Stimulated activated CD4-positive, alpha-beta T cell treated with anti-CD3 and anti-CD28 coated beads, Interleukin-12 subunit alpha, Interleukin-12 subunit beta, amount 100 ng/mL, for 24 hours (primary cell): ENCODE results near the gene B4GALNT1.
"Not testable (repeated sequence)": the region's sequence is repeated elsewhere in the genome, so short reads cannot be mapped to it uniquely, and the experiment has no call there.

Experiments used
- DNase-seq, 2 experiments: peaks; one replicate each; pipeline ENCODE4 v3.0.0-alpha.2; 2020; ENCODE audit warnings: low read depth in 2 of 2

The B4GALNT1 gene

DNA sequence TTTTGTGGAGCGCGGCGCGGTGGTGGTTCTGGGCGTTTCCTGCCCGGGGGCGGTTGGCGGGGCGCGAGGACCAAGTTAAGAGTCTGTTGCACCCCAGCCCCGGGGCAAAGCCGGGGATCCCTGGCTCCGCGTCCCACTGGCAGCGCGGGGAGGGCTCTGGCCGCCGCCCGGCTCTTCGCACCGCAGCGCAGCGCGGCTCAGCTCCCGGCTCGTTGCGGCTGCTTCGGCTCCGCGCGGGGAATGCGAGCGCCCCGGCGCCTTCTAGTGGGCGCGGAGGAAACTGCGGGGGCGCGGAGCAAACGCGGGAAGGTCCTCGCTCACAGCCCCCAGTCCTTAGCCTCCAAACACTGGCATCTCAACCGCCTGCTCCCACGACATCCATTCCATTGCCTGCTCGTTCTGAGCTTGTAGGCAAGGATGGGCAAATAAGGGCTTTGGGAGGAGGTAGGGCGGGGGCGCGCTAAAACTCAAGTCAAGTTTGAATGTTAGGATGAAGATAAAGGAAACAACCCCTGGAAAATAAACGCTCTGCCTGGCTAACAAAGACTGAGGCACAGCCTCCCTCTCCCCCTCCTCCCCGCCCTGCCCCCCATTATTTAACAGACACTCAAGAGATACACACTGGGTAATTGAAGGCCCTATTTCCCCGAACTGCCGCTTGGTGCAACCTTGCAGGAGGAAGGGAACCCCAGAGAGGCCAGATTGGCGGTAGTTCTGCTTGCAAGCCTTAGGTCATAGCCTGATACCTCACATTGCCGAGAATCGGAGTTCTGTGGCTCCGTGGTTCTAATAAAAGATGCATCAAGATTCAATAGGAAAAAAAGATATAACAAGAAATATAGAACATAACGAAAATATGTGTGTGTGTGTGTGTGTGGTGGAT lies at the start of gene B4GALNT1:
B4GALNT1 (minus strand) TSS at position 244 of the 883 bp plus-strand sequence. CDS start 1,069 bp downstream, outside the sequence.
- peak in 1 of 2 experiments; percentile 62 for DNase-seq

DNA sequence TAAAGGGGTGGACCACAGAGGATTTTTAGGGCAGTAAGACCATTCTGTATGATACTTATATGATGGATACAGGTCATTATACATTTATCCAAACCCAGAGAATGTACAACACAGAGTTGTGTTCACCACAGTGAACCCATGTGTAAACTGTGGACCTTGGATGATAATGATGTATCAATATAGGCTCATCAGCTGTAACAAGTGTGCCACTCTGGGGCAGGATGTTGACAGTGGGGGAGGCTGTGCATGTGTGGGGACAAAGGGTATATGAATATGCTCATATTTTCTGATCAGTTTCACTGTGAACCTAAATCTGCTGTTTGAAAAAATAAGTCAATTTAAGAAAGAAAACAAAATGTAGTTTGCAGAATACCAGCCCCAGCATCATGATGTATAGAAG lies 46.7 kb upstream of the B4GALNT1 start:
- no peak for DNase-seq

DNA sequence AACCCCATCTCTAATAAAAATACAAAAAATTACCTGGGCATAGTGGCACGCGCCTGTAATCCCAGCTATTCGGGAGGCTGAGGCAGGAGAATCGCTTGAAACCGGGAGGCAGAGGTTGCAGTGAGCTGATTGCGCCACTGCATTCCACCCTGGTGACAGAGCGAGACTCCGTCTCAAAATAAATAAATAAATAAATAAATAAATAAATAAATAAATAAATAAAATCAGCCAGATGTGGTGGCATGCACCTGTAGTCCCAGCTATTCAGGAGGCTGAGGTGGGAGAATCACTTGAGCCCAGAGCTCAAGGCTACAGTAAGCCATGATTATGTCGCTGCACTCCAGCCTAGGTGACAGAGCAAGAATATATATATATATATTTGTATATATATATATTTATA lies 44.9 kb upstream of the B4GALNT1 start:
- not testable (repeated sequence) for DNase-seq

DNA sequence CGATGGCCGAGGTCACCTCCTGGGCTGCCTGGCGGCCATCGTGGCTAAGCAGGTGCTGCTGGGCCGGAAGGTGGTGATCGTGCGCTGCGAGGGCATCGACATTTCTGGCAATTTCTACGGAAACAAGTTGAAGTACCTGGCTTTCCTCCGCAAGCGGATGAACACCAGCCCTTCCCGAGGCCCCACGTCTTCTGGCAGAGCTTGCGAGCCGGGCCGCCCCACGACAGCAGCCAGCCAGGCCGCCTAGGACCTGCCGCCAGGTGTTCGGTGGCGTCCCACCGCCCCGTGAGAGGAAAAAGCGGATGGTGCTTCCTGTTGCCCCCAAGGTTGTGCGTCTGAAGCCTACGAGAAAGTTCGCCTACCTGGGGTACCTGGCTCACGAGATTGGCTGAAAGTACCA lies 41.7 kb upstream of the B4GALNT1 start:
- no peak for DNase-seq

DNA sequence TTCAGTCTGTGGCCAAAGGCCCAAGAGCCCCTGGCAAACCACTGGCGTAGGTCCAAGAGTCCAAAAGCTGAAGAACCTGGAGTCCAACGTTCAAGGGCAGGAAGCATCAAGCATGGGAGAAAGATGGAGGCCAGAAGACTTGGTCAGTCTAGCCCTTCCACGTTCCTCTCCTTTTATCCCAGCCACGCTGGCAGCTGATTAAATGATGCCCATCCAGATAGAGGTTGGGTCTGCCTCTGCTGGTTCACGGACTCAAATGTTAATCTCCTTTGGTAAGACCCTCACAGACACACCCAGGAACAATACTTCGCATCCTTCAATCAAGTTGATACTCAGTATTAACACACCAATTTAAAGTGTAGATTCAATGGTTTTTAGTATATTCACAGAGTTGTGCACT lies 39.8 kb upstream of the B4GALNT1 start:
- no peak for DNase-seq

DNA sequence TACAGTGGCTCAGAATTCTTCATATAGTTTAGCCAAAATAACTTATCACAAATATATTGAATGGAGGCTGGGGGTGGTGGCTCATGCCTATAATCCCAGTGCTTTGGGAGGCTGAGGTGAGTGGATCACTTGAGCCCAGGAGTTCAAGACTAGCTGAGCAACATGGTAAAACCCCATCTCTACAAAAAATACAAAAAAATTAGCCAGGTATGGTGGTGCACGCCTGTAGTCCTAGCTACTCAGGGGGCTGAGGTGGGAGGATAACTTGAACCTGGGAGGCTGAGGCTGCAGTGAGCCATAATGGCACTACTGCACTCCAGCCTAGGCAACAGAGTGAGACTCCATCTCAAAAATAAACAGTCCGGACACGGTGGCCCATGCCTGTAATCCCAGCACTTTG lies 38.8 kb upstream of the B4GALNT1 start:
- not testable (repeated sequence) for DNase-seq

DNA sequence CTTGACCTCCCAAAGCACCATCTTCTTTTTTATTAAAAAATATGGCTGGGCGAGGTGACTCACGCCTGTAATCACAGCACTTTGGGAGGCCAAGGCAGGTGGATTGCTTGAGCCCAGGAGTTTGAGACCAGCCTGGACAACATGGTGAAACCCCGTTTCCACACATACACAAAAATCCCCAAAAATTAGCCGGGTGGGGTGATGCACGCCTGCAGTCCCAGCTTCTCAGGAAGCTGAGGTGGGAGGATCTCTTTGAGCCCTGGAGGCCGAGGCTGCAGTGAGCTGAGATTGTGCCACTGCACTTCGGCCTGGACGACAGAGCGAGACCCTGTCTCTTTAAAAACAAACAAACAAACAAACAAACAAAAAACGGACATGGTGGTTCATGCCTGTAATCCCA lies 36.7 kb upstream of the B4GALNT1 start:
- not testable (repeated sequence) for DNase-seq

GRCh38 chr12:57666897-57667296 lies 33.9 kb upstream of the B4GALNT1 start:
- no peak for DNase-seq

GRCh38 chr12:57665066-57665820 lies 32.2 kb upstream of the B4GALNT1 start:
- DNase-seq: not testable (repeated sequence)

DNA sequence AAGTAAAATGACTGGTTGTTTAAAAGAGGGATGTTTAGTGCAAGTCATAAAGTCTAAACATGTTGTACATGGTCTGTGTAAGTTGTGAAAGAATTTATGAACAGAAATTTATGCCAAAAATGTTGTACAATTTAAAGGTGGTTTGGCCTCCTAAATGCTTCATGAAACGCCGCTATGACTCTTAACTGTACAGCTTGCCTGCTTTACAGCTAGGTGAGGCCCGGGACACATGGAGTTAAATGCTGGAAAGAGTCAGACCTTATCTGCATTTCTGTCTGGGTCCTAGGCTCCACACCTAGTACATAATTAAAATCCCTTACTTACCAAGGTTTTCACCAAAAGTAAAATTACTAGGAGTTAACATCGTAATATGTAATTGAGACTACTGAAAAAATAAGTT lies 28.4 kb upstream of the B4GALNT1 start:
- DNase-seq: no peak

DNA sequence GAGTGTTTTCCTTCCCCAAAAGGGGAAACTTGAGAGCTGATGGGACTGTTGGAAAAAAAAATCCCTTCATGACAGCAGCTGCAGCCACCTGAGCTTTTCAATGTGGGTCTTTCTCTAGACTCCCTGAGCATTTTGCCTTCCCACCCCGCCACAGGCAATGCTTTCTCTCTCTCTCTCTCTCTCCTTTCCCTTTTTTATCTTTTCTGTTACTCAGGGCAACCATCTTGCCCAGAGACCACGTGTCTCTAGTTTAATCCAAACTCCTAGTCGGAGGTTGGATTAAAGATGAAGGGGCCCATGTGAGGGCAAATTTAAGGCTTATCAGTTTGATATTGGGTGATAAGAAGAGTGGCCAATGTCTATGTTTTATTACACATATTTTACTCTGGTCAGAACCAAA lies 25.9 kb upstream of the B4GALNT1 start:
- DNase-seq: no peak

DNA sequence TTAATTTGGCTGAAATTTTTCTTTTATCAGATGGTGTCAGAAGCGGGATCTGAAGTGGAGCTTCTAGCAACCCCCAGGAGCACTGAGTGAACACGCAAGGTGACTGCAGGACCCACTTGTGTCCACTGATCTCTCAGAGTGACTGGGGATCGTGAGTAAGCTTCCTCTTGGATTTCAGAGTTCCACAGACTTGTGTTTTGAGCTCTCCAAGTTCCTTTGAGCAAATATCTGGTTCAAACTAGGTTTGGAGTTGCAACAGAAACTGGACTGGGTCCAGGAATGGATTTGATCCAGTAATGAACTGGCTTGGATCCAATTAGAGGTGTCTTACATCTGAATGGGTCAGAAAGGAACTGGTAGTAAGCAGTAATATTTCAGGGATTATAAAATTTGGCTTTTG lies 24.7 kb upstream of the B4GALNT1 start:
- no peak for DNase-seq

DNA sequence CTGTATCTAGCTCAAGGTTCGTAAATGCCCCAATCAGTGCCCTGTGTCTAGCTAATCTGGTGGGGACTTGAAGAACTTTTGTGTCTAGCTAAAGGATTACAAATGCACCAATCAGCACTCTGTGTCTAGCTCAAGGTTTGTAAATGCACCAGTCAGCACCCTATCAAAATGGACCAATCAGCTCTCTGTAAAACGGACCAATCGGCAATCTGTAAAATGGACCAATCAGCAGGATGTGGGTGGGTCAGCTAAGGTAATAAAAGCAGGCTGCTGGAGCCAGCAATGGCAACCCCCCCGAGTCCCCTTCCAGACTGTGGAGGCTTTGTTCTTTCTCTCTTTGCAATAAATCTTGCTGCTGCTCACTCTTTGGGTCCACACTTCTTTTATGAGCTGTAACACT lies 23.4 kb upstream of the B4GALNT1 start:
- not testable (repeated sequence) for DNase-seq

DNA sequence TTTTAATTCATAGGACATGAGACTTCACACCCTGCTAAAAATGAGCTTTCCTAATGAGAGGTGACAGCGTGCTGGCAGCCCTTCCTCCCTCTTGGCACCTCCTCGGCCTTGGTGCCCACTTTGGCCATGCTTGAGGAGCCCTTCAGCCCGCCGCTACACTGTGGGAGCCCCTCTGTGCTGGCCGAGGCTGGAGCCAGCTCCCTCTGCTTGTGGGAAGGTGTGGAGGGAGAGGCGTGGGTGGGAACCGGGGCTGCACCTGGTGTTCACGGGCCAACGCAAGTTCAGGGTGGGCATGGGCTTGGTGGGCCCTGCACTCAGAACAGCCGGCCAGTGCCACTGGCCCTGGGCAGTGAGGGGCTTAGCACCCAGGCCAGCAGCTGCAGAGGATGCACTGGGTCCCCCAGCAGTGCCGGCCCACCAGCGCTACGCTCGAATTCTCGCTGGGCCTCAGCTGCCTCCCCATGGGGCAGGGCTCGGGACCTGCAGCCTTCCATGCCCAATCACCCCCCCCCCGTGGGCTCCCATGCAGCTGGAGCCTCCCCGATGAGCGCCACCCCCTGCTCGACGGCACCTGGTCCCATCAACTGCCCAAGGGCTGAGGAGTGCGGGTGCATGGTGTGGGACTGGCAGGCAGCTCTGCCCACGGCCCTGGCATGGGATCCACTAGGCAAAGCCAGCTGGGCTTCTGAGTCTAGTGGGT lies 22.7 kb upstream of the B4GALNT1 start:
- DNase-seq: no peak

- no peak for DNase-seq
Observed at GRCh38 chr12:57654042-57654441, 21.0 kb upstream of the B4GALNT1 start.

DNA sequence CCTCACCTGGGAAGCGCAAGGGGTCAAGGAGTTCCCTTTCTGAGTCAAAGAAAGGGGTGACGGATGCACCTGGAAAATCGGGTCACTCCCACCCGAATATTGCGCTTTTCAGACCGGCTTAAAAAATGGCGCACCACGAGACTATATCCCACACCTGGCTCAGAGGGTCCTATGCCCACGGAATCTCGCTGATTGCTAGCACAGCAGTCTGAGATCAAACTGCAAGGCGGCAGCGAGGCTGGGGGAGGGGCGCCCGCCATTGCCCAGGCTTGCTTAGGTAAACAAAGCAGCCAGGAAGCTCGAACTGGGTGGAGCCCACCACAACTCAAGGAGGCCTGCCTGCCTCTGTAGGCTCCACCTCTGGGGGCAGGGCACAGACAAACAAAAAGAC lies 13.7 kb upstream of the B4GALNT1 start:
- DNase-seq: not testable (repeated sequence)

- DNase-seq: not testable (repeated sequence)
Observed at GRCh38 chr12:57645990-57646658, 13.1 kb upstream of the B4GALNT1 start.

DNA sequence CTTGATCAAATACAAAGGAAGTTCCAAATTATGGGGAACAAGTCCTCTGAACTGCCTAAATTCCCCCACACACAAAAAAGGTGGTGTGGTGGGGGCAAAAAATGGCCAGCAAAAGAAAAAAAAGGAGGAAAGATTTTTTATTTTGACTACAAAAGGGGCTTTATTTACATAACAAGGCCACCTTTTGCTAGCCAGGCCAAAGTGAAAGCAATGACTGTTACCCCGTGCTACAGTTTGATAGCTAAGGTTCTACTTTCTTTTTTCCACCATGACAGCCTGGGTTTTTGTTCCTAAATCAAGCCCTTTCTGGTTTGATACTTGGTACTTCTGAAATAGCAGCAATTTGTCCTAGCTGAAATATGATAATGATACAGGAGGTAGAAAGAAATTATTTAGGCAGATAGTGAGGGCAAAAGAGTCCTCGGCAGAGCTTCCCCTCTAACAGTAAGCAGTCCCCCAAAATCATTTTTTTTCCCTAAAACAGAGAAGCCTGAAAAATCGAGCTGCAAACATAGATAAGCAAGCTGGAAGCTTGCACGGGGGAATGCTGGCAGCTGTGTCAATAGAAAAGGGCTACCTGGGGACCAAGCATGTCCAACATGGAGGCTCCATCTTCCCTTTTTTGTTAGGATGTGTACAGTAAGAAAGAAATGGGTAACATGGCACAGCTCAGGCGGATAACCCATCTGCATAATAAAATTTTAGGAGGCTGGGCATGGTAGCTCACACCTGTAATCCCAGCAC lies 8.9 kb upstream of the B4GALNT1 start:
- no peak for DNase-seq

- no peak for DNase-seq
Observed at GRCh38 chr12:57640175-57641042, 7.4 kb upstream of the B4GALNT1 start.

DNA sequence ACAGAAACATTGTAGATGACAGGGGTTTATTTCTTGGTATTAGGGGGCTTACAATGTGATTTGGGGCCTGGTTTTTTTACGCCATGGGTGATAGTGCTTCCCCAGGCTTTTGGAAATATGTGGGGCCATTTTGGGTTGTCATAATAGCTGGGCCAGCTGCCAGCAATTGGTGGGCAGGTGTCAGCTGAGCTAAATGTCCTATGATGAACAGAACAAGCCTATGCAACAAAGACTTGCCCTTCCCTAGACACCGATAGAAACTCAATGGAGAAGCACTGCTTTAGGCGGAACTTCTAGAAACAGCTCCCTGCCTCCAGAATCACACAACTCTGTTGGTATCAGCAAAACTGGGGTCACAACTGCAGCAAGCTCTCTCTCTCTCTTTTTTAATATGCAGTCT lies 5.1 kb upstream of the B4GALNT1 start:
- DNase-seq: no peak
